C4-2B (cell line): ENCODE results near the gene GNPTG.

ENCODE experiments used
- H3K27ac ChIP-seq: fragments of 450-650 bp; 2 replicates; pipeline ENCODE4 v1.5.1; 2017
- ZFX ChIP-seq: fragments of 450-650 bp; IDR thresholded peaks from 2 replicates; pipeline ENCODE4 v1.6.1; 2017
- TF ChIP-seq, protein P1 (sequence below): fragments of 450-650 bp; conservative IDR thresholded peaks from 2 replicates; pipeline ENCODE4 v1.5.1; 2017; ENCODE audit warnings: mild to moderate bottlenecking

The GNPTG gene

GRCh38 chr16:1375298-1375640, 23.5 kb downstream of the GNPTG start:
- no peak overlapping the region for H3K27ac ChIP-seq
- TF ChIP-seq, protein P1, sequence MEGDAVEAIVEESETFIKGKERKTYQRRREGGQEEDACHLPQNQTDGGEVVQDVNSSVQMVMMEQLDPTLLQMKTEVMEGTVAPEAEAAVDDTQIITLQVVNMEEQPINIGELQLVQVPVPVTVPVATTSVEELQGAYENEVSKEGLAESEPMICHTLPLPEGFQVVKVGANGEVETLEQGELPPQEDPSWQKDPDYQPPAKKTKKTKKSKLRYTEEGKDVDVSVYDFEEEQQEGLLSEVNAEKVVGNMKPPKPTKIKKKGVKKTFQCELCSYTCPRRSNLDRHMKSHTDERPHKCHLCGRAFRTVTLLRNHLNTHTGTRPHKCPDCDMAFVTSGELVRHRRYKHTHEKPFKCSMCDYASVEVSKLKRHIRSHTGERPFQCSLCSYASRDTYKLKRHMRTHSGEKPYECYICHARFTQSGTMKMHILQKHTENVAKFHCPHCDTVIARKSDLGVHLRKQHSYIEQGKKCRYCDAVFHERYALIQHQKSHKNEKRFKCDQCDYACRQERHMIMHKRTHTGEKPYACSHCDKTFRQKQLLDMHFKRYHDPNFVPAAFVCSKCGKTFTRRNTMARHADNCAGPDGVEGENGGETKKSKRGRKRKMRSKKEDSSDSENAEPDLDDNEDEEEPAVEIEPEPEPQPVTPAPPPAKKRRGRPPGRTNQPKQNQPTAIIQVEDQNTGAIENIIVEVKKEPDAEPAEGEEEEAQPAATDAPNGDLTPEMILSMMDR, result no peak
- TF ChIP-seq ZFX, result no peak

DNA sequence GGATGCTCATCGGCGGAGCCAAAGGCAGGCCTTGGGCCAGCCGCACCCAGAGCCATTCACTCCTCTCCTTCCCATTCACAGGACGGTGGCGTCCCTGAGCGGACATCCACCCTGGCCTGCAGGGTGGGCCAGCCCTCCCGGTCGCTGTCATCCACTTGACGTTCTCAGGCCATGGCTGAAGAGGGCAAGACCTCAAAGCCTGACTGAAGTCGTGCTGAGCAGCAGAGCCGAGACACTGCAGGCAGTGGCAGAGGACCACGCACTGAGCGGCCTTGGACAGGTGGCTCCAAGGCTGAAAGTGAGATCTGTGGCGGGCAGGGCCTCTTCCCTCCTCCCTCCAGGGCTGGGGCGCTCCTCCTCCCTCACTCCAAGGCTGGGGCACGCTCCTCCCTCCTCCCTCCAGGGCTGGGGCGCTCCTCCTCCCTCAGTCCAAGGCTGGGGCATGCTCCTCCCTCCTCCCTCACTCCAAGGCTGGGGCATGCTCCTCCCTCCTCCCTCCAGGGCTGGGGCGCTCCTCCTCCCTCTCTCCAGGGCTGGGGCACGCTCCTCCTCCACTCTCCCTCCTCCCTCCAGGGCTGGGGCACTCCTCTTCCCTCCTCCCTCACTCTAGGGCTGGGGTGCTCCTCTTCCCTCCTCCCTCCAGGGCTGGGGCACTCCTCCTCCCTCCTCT, 24.1 kb downstream of the GNPTG start:
- H3K27ac ChIP-seq, result no peak overlapping the region
- no peak for TF ChIP-seq ZFX
- TF ChIP-seq, protein P1, result no peak

DNA sequence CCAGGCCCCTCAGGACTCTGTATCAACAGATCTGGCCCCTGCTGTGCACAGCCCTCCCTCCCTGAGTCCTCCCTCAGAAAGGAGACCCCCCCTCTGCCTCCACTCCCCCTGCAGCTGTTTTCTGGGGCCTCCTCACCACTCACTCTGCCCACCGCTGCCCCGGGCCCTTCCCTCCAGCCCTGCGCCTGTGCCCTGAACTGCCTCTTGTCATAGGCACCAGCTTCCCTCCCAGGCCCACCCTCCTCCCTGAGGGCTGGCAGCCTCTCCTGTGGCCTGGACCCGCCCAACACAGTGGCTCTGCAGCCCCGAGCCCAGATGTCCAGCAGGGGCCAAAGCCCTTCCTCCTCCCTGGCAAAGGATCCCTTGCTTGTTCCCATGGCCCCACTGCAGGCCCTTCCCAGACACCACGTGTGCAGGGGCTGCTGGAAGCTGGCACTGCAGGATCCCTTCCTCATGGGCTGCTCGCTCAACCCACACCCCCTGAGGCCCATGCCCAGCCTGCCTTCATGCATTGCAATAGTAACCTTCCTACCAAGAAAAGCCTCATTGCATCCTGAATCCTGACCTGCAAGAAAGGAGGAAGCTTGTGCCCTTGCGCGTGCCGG, 25.8 kb downstream of the GNPTG start:
- peak overlapping the region; percentile 100 for H3K27ac ChIP-seq
- TF ChIP-seq ZFX, result no peak
- TF ChIP-seq, protein P1, result no peak

- TF ChIP-seq, protein P1, result no peak
- TF ChIP-seq ZFX, result no peak
- peak overlapping the region; percentile 100 for H3K27ac ChIP-seq
Measured at GRCh38 chr16:1378087-1378803, 26.5 kb downstream of the GNPTG start.

- H3K27ac ChIP-seq, result peak overlapping the region; percentile 100
- TF ChIP-seq, protein P1, result no peak
- TF ChIP-seq ZFX, result no peak
Measured at GRCh38 chr16:1378804-1379303, 27.1 kb downstream of the GNPTG start.

DNA sequence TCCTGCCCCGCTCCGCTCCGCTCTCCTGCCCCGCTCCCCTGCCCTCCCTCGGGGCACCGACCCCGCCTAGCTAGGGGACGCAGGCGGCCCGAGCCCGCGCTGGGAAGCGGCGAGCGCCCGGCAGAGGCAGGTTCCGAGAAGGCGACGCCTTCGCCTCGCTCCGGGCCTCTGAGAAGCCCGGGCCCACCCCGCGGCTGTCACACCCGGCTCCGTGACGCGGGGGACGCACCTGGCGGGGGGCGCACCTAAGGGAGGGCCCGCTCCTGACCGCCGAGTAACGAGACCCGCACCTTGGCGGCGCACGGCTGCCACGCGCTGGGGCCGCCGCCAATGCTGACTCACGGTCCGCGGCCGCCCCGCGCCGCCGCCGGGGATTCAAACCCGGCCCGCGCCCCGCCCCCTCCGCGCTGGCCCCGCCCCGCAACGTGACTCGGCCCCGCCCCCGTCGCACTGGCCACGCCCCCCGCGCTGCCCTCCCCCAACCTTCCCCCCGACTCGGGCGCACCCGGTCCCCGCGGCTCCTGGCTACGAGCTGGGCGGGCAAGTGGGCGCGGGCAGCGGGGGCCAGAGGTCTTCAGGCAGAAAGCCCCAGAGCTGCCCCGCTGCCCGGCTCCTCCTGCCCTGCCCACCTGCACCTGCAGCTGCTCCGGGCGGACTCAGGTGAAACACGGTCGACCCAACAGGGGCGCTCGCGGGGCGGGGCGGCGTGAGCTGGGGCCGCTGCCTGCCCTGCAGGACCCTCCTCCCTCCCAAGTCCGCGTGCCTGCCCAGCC, 27.8 kb downstream of the GNPTG start:
- peak overlapping the region; percentile 100 for H3K27ac ChIP-seq

More for the DNA sequence above, 27.8 kb downstream of the GNPTG start:
- TF ChIP-seq, protein P1, result no peak; the same call in 1 of the 2 replicates
- peak; percentile 74; the same call in 1 of the 2 replicates for TF ChIP-seq ZFX
